ENCODE results near the gene TTC21A. TPM values are rescaled to one million over a fixed set of nuclear protein-coding genes. Genes with fewer than 3 reads are reported as not detected.
A peak's percentile ranks its signal among the peaks of the same experiment; 100 is the strongest.

Gene TTC21A
- total and polyA plus RNA-seq, 2 of the 13 experiments (the other 11 are each of a cell fraction or from before 2014, with no cell fraction given): 0.31 to 1.5 TPM

DNA sequence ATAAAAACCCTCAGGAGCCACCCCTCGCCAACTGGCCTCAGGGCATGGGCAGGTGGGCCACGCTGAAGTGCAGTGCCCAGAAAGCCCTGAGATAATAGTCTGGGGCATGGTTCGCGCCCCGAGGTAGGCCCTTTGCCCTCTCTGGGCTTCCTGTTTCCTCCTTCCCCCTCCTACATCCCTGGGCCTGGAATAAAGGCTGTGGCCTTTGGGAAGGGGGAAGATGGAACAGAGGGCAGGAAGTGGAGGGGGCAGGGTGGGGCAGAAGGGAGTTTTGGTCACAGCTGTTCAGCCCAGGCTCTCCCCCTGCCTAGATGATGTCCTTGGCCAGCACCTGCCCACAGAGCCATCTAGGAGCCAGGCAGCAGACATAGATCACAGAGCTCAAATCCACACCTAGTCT, 34.6 kb downstream of the TTC21A start (continued):
- TF ChIP-seq, protein P1, sequence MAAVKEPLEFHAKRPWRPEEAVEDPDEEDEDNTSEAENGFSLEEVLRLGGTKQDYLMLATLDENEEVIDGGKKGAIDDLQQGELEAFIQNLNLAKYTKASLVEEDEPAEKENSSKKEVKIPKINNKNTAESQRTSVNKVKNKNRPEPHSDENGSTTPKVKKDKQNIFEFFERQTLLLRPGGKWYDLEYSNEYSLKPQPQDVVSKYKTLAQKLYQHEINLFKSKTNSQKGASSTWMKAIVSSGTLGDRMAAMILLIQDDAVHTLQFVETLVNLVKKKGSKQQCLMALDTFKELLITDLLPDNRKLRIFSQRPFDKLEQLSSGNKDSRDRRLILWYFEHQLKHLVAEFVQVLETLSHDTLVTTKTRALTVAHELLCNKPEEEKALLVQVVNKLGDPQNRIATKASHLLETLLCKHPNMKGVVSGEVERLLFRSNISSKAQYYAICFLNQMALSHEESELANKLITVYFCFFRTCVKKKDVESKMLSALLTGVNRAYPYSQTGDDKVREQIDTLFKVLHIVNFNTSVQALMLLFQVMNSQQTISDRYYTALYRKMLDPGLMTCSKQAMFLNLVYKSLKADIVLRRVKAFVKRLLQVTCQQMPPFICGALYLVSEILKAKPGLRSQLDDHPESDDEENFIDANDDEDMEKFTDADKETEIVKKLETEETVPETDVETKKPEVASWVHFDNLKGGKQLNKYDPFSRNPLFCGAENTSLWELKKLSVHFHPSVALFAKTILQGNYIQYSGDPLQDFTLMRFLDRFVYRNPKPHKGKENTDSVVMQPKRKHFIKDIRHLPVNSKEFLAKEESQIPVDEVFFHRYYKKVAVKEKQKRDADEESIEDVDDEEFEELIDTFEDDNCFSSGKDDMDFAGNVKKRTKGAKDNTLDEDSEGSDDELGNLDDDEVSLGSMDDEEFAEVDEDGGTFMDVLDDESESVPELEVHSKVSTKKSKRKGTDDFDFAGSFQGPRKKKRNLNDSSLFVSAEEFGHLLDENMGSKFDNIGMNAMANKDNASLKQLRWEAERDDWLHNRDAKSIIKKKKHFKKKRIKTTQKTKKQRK (IDR thresholded peaks at IDR 0.05; ENCODE audit: low read length): no peak
- TF ChIP-seq RXRA (CRISPR knock-in tag; IDR thresholded peaks at IDR 0.05) (no peak), ZSCAN22 (CRISPR knock-in tag; IDR thresholded peaks at IDR 0.05) (no peak)

DNA sequence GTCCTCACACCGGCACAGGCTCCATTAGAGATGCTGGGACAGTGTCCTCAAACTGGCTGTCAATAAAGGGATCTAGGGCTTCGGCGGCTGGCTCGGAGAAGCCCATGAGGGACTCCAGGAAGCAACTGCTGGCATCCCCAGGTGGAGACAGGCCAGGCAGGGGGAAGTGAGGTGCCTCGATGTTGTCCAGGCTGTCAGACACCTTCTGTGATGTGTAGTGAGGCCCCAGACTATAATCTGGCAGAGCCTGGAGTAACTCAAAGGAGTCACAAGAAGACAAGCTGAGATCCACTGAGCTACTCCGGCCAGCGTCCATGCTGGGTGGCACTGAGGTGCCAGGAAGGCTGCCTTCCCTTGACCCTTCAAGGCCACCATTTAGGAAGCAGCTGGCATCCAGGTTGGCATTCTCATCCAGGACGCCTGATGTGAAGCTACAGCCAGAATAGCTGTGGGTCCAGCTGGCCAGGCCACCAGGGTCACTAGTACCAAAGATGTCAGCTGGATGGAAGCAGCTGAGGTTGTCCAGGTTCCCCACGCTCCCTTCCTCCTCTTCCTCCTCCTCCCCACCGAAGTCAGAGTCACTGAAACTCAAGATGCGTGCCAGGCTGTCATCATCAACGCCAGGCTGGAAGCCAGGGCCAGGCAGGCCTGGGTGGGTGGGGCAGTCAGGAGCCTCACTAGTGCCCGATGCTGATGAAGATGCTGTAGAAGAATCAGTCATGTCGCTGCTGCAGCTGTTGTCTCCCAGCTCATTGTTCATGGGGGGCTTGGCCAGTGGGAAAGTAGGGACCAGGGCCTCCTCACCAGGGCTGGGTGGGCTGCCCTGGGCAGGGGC, 35.8 kb downstream of the TTC21A start:
- H3K4me3 ChIP-seq (replicated peaks in 1 of 3; ENCODE audit: insufficient read depth in 1 of 3, low read depth in 2 of 3, low read length in 3 of 3): no peak overlapping the region
- no peak overlapping the region for H3K9ac ChIP-seq (ENCODE audit: insufficient read depth, low read depth, low read length)
- H3K4me1 ChIP-seq (ENCODE audit: insufficient read depth, low read length): peaks cover 20% of the 10 kb centered on the region
- no peak overlapping the region for H3K4me2 ChIP-seq (ENCODE audit: low read depth, low read length)
- intact Hi-C loops (cut with micrococcal nuclease; ENCODE audit: unreplicated experiment) (no loop called here), in situ Hi-C loops (cut with HindIII; ENCODE audit: extremely low pct_ligation_motif_present, low pct_unique_long_range_greater_than_20kb) (no loop called here)
- no TSS peak for BruUV-seq (replicated peaks)
- H3K79me2 ChIP-seq (ENCODE audit: insufficient read depth, low read length): peaks cover 11% of the 10 kb centered on the region
- peaks cover 28 to 52% of the 10 kb centered on the region in 2 experiments; a peak in 4 of 5 replicates for H3K36me3 ChIP-seq (replicated peaks in 1 of 2; ENCODE audit: control insufficient read depth in 1 of 2, insufficient read depth in 2 of 2, low read length in 2 of 2)
- POLR2A ChIA-PET: interaction anchor here (1.3 kb wide), 1 partner anchor 17 kb away, joined by 4 read pairs; no protein-coding TSS in a partner anchor
- TF ChIP-seq ZSCAN25 (CRISPR knock-in tag; IDR thresholded peaks at IDR 0.05): no peak
- peak; percentile 24 for TF ChIP-seq AGO2 (optimal IDR thresholded peaks at IDR 0.05; ENCODE audit: low read depth, low read length)
- H3K27ac ChIP-seq (ENCODE audit: extremely low read length, insufficient read depth, low read length): no peak overlapping the region
- no peak for DNase-seq (ENCODE audit: low spot score)
- ATAC-seq: no peak
- CTCF ChIA-PET (ENCODE audit: low intra/inter-chr PET ratio, low total read pairs): no interaction called here
- FAIRE-seq: no peak
- H3K27me3 ChIP-seq (ENCODE audit: control insufficient read depth in 1 of 2, insufficient read depth in 2 of 2, low read length in 2 of 2): no peaks in the 10 kb centered on the region
- H3K9me3 ChIP-seq (ENCODE audit: low read length): no peaks in the 10 kb centered on the region
- no peak overlapping the region for H2AFZ ChIP-seq (ENCODE audit: low read length)
- peaks cover 23% of the 10 kb centered on the region for H4K20me1 ChIP-seq (ENCODE audit: insufficient read depth, low read length)
- WGBS (ENCODE audit: low lambda C conversion rate): 90% methylated on average over 13 of the region's 14 CpGs

All from HepG2 (cell line).